ENCODE results near the gene TRPV5.

TRPV5 gene

GRCh38 chr7:142913051-142913450 is 20.5 kb downstream of the TRPV5 start:
- DNase-seq (ENCODE audit: low spot score in 2 of 2): no peak
- Histone ChIP-seq H3K4me3 (no peak overlapping the region), H3K27me3 (ENCODE audit: low read depth) (peaks cover 4% of the 10 kb centered on the region; the same call in 1 of the 2 replicates), H3K36me3 (replicated peaks) (no peaks in the 10 kb centered on the region), H3K9me3 (no peaks in the 10 kb centered on the region), H3K4me1 (no peaks in the 10 kb centered on the region)
- in situ Hi-C loops (cut with MboI; ENCODE audit: low sequenced_read_pairs): no loop called here

DNA sequence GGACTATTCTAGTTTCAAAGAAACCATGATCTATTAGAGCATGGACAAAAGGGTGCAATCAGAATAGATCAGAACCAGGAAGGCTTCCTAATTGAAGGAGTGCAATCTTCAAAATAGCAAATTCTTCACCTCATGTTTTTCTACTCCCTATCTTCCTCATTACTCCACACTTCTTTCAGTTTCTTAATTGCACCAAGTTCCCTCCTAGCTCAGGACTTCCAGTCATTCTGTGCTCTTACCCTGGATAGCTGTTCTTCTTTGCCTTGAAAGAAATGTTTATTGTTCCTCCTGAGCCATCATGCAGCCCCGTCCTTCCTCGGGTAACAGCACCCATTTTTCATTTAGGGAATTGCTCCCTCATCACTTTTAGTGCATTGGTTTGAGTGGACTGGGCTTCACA is 23.1 kb downstream of the TRPV5 start:
- no peak for DNase-seq (ENCODE audit: low spot score in 2 of 2)
- Histone ChIP-seq H3K4me1 (no peaks in the 10 kb centered on the region), H3K9me3 (no peaks in the 10 kb centered on the region), H3K27me3 (ENCODE audit: low read depth) (peaks cover 4% of the 10 kb centered on the region; the same call in 1 of the 2 replicates), H3K36me3 (replicated peaks) (no peaks in the 10 kb centered on the region), H3K4me3 (no peak overlapping the region)
- in situ Hi-C loops (cut with MboI; ENCODE audit: low sequenced_read_pairs): no loop called here

GRCh38 chr7:142910031-142910433 is 23.5 kb downstream of the TRPV5 start:
- in situ Hi-C loops (cut with MboI; ENCODE audit: low sequenced_read_pairs): no loop called here
- Histone ChIP-seq H3K9me3 (no peaks in the 10 kb centered on the region), H3K4me3 (no peak overlapping the region), H3K27me3 (ENCODE audit: low read depth) (peaks cover 4% of the 10 kb centered on the region; the same call in 1 of the 2 replicates), H3K4me1 (no peaks in the 10 kb centered on the region), H3K36me3 (replicated peaks) (no peaks in the 10 kb centered on the region)
- no peak for DNase-seq (ENCODE audit: low spot score in 2 of 2)

- peaks cover 4% of the 10 kb centered on the region; the same call in 1 of the 2 replicates for H3K27me3 ChIP-seq (ENCODE audit: low read depth)
- no peaks in the 10 kb centered on the region for H3K4me1 ChIP-seq
- DNase-seq (ENCODE audit: low spot score in 2 of 2): peak in 1 of 2 experiments; percentile 13
- in situ Hi-C loops (cut with MboI; ENCODE audit: low sequenced_read_pairs): no loop called here
- no peaks in the 10 kb centered on the region for H3K9me3 ChIP-seq
- no peak overlapping the region for H3K4me3 ChIP-seq
- no peaks in the 10 kb centered on the region for H3K36me3 ChIP-seq (replicated peaks)
Measured at GRCh38 chr7:142908921-142909890, 24.3 kb downstream of the TRPV5 start.

- Histone ChIP-seq H3K4me1 (no peaks in the 10 kb centered on the region), H3K4me3 (no peak overlapping the region), H3K9me3 (no peaks in the 10 kb centered on the region), H3K27me3 (ENCODE audit: low read depth) (peaks cover 4% of the 10 kb centered on the region; the same call in 1 of the 2 replicates), H3K36me3 (replicated peaks) (no peaks in the 10 kb centered on the region)
- no peak for DNase-seq (ENCODE audit: low spot score in 2 of 2)
- in situ Hi-C loops (cut with MboI; ENCODE audit: low sequenced_read_pairs): no loop called here
Measured at GRCh38 chr7:142908290-142908689, 25.3 kb downstream of the TRPV5 start.

DNA sequence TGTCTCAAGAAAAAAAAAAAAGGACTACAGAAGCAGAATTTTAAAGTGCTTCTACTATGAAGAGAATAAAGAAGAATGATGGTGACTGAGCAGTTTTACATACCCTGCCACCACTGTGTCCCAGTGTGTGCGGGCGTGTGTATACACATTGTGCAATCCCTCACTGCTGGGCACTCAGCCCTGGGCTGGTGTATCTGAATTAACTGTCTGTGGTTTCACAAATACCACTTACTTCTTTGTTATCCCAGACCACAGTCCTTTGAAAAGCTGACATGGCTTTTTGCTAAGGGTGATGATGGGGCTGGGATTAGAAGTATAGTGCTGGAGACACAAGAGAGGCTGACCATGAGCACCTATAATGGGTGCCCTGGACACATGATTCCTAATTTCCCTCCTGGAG is 26.9 kb downstream of the TRPV5 start:
- in situ Hi-C loops (cut with MboI; ENCODE audit: low sequenced_read_pairs): no loop called here
- DNase-seq (ENCODE audit: low spot score in 2 of 2): no peak
- Histone ChIP-seq H3K36me3 (replicated peaks) (no peaks in the 10 kb centered on the region), H3K27me3 (ENCODE audit: low read depth) (peaks cover 4% of the 10 kb centered on the region; the same call in 1 of the 2 replicates), H3K4me3 (no peak overlapping the region), H3K4me1 (no peaks in the 10 kb centered on the region), H3K9me3 (no peaks in the 10 kb centered on the region)

DNA sequence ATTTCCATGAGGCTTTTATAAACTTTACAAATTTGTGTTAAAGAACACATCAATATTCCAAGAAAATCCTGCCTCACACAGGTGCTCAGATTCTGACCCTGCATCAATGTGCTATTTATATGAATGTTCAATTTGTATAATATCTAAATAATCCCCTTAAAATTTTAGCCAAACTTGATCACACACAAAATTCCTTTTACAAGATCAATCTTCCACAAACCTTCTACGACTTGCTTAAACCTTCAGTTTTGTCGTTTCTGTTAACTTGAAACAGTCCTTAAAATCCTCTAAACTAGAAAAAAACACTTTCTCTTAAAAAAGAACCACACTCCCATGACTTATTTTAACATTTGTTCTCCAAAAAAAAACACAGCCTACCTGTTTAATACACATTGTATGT is 27.8 kb downstream of the TRPV5 start:
- in situ Hi-C loops (cut with MboI; ENCODE audit: low sequenced_read_pairs): no loop called here
- no peak for DNase-seq (ENCODE audit: low spot score in 2 of 2)
- Histone ChIP-seq H3K9me3 (no peaks in the 10 kb centered on the region), H3K4me3 (no peak overlapping the region), H3K36me3 (replicated peaks) (no peaks in the 10 kb centered on the region), H3K4me1 (no peaks in the 10 kb centered on the region), H3K27me3 (ENCODE audit: low read depth) (no peaks in the 10 kb centered on the region)

DNA sequence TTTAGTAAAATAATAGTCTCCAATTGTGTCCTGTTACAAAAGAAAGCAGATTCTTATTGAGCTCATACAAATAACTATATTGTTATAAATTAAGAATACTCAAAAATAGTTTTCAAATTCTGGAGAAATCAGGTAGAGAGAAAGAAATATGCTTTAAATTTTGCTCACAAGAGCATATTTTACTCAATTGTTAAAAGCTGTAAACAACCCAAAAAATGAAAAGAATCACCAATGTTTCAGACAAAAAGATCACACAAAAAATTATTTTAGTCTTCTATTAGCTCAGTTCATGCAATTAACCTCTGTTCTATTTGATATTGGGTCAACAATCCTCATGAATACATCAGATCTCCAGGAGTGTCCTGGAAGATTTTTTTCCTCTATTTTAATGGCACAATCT is 29.4 kb downstream of the TRPV5 start:
- Histone ChIP-seq H3K4me1 (no peaks in the 10 kb centered on the region), H3K36me3 (replicated peaks) (no peaks in the 10 kb centered on the region), H3K4me3 (no peak overlapping the region), H3K27me3 (ENCODE audit: low read depth) (no peaks in the 10 kb centered on the region), H3K9me3 (no peaks in the 10 kb centered on the region)
- in situ Hi-C loops (cut with MboI; ENCODE audit: low sequenced_read_pairs): no loop called here
- no peak for DNase-seq (ENCODE audit: low spot score in 2 of 2)

GRCh38 chr7:142901426-142902259 is 31.9 kb downstream of the TRPV5 start:
- DNase-seq (ENCODE audit: low spot score in 2 of 2): no peak
- no peak overlapping the region for H3K4me3 ChIP-seq
- no peaks in the 10 kb centered on the region for H3K27me3 ChIP-seq (ENCODE audit: low read depth)

GRCh38 chr7:142899661-142900060 is 33.9 kb downstream of the TRPV5 start:
- H3K27me3 ChIP-seq (ENCODE audit: low read depth): no peaks in the 10 kb centered on the region
- no peaks in the 10 kb centered on the region for H3K36me3 ChIP-seq (replicated peaks)
- H3K4me1 ChIP-seq: no peaks in the 10 kb centered on the region
- no peak for DNase-seq (ENCODE audit: low spot score in 2 of 2)
- no peak overlapping the region for H3K4me3 ChIP-seq
- H3K9me3 ChIP-seq: no peaks in the 10 kb centered on the region
- in situ Hi-C loops (cut with MboI; ENCODE audit: low sequenced_read_pairs): no loop called here

More at GRCh38 chr7:142901426-142902259, 31.9 kb downstream of the TRPV5 start:
- H3K4me1 ChIP-seq: no peaks in the 10 kb centered on the region
- no peaks in the 10 kb centered on the region for H3K9me3 ChIP-seq
- no peaks in the 10 kb centered on the region for H3K36me3 ChIP-seq (replicated peaks)
- in situ Hi-C loops (cut with MboI; ENCODE audit: low sequenced_read_pairs): no loop called here

DNA sequence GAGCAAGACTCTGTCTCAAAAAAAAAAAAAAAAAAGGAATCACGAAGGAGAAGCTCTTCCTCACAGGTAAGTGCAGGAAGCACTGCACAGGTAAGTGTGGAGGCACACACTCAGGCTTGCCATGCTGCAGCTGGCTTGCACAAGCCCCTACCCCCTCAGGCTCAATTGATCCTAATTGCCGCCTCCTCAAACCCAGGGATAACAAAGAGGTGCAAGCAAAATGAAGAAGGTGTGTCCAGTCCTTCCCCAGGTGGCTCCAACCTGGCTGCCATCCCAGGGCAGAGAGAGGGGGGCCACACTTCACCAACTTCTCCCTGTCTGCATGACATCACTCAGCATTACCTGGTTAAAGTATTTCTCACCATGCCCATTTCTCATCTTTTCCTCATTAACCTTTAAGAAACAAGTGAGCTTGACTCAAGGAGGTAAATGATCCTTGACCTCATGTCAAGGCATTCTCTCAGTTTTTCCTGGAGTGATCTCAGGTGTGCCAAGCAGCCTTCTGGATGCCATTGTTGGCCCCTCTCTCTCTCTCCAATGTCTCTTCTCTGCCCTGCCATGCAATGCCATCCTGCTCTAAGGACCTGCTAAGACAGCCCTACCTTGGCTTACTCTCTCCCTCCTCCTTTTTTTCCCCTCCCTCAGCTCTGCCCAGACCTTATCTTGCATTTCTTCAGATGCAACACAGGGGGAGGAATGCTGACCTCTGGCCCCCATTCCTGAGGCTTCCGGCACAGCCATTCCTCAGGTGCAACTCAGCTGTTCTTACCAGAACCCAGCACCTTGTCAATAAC is 35.0 kb downstream of the TRPV5 start:
- no peak for DNase-seq (ENCODE audit: low spot score in 2 of 2)
- H3K4me1 ChIP-seq: no peaks in the 10 kb centered on the region
- H3K27me3 ChIP-seq (ENCODE audit: low read depth): no peaks in the 10 kb centered on the region
- in situ Hi-C loops (cut with MboI; ENCODE audit: low sequenced_read_pairs): no loop called here
- no peak overlapping the region for H3K4me3 ChIP-seq
- no peaks in the 10 kb centered on the region for H3K36me3 ChIP-seq (replicated peaks)
- H3K9me3 ChIP-seq: no peaks in the 10 kb centered on the region

- in situ Hi-C loops (cut with MboI; ENCODE audit: low sequenced_read_pairs): no loop called here
Measured at GRCh38 chr7:142897691-142898090, 35.9 kb downstream of the TRPV5 start.

GRCh38 chr7:142896741-142897379 is 36.7 kb downstream of the TRPV5 start:
- no peaks in the 10 kb centered on the region for H3K27me3 ChIP-seq (ENCODE audit: low read depth)
- no peaks in the 10 kb centered on the region for H3K9me3 ChIP-seq
- no peak for DNase-seq (ENCODE audit: low spot score in 2 of 2)
- in situ Hi-C loops (cut with MboI; ENCODE audit: low sequenced_read_pairs): no loop called here
- H3K36me3 ChIP-seq (replicated peaks): no peaks in the 10 kb centered on the region
- H3K4me1 ChIP-seq: no peaks in the 10 kb centered on the region
- H3K4me3 ChIP-seq: no peak overlapping the region

More at GRCh38 chr7:142897691-142898090, 35.9 kb downstream of the TRPV5 start:
- no peaks in the 10 kb centered on the region for H3K36me3 ChIP-seq (replicated peaks)
- no peak for DNase-seq (ENCODE audit: low spot score in 2 of 2)
- H3K4me1 ChIP-seq: no peaks in the 10 kb centered on the region
- no peak overlapping the region for H3K4me3 ChIP-seq
- H3K9me3 ChIP-seq: no peaks in the 10 kb centered on the region
- H3K27me3 ChIP-seq (ENCODE audit: low read depth): no peaks in the 10 kb centered on the region

Data from HAP-1 (cell line).